GM19438 (cell line): Measurements from ENCODE around the gene BTD.
A peak's percentile ranks its signal among the peaks of the same experiment; 100 is the strongest.

Experiments used
- ATAC-seq: cut with Tn5 transposase; IDR thresholded peaks from one replicate; pipeline ENCODE4 v1.9.1; 2021; ENCODE audit warnings: low read depth; ENCODE audit not compliant: unreplicated experiment

Gene BTD

GRCh38 chr3:15635121-15635661 lies 33.6 kb downstream of the BTD start:
- ATAC-seq, result no peak

- peak; percentile 62 for ATAC-seq
Observed at GRCh38 chr3:15636028-15636709, 34.6 kb downstream of the BTD start.

GRCh38 chr3:15637131-15637951 lies 35.8 kb downstream of the BTD start:
- no peak for ATAC-seq

GRCh38 chr3:15638193-15638890 lies 36.8 kb downstream of the BTD start:
- no peak for ATAC-seq

- ATAC-seq, result no peak
Observed at GRCh38 chr3:15638891-15639262, 37.3 kb downstream of the BTD start.

GRCh38 chr3:15645246-15645645 lies 43.7 kb downstream of the BTD start:
- ATAC-seq, result no peak

GRCh38 chr3:15645740-15646501 lies 44.4 kb downstream of the BTD start:
- ATAC-seq, result no peak

GRCh38 chr3:15646851-15647511 lies 45.4 kb downstream of the BTD start:
- ATAC-seq, result peak; percentile 14

GRCh38 chr3:15647611-15648167 lies 46.1 kb downstream of the BTD start:
- ATAC-seq, result peak; percentile 97

- ATAC-seq, result no peak
Observed at GRCh38 chr3:15649341-15649740, 47.8 kb downstream of the BTD start.

- ATAC-seq, result no peak
Observed at GRCh38 chr3:15649858-15650257, 48.3 kb downstream of the BTD start.

- no peak for ATAC-seq
Observed at GRCh38 chr3:15651396-15651795, 49.9 kb downstream of the BTD start.

GRCh38 chr3:15653321-15653720 lies 51.8 kb downstream of the BTD start:
- no peak for ATAC-seq

- no peak for ATAC-seq
Observed at GRCh38 chr3:15654127-15654526, 52.6 kb downstream of the BTD start.

GRCh38 chr3:15654891-15655290 lies 53.3 kb downstream of the BTD start:
- ATAC-seq, result no peak

GRCh38 chr3:15656342-15656741 lies 54.8 kb downstream of the BTD start:
- no peak for ATAC-seq

GRCh38 chr3:15657016-15657415 lies 55.5 kb downstream of the BTD start:
- ATAC-seq, result no peak

- ATAC-seq, result no peak
Observed at GRCh38 chr3:15659254-15659975, 57.9 kb downstream of the BTD start.
